Parathyroid adenoma (tissue), 2 donors: ENCODE data around the gene APLP1.
"Not testable (repeated sequence)": the region's sequence is repeated elsewhere in the genome, so short reads cannot be mapped to it uniquely, and the experiment has no call there.

ENCODE experiments used
- H2AFZ ChIP-seq: fragments of 300-600 bp; sonication (generic); one replicate; pipeline ENCODE4 v1.7.0; 2017; ENCODE audit warnings: antibody characterized with exemption, mild to moderate bottlenecking
- H3K27ac ChIP-seq: fragments of 300-600 bp; sonication (generic); one replicate; pipeline ENCODE4 v1.7.0; 2017
- H3K27me3 ChIP-seq: fragments of 300-600 bp; sonication (generic); one replicate; pipeline ENCODE4 v1.7.0; 2017; ENCODE audit warnings: low read length; ENCODE audit not compliant: control insufficient read depth, insufficient read depth
- H3K36me3 ChIP-seq: fragments of 300-600 bp; sonication (generic); one replicate; pipeline ENCODE4 v1.7.0; 2017; ENCODE audit warnings: low read length; ENCODE audit not compliant: control insufficient read depth, insufficient read depth
- H3K4me1 ChIP-seq: fragments of 300-600 bp; sonication (generic); one replicate; pipeline ENCODE4 v1.7.0; 2017; ENCODE audit warnings: control low read depth
- H3K4me2 ChIP-seq: fragments of 300-600 bp; sonication (generic); one replicate; pipeline ENCODE4 v1.7.0; 2017; ENCODE audit warnings: low read length
- H3K4me3 ChIP-seq: fragments of 300-600 bp; sonication (generic); one replicate; pipeline ENCODE4 v1.7.0; 2017; ENCODE audit warnings: low read depth, low read length
- H3K79me2 ChIP-seq: fragments of 300-600 bp; sonication (generic); one replicate; pipeline ENCODE4 v1.7.0; 2017; ENCODE audit warnings: control low read depth
- H3K9ac ChIP-seq: fragments of 300-600 bp; sonication (generic); one replicate; pipeline ENCODE4 v1.7.0; 2017; ENCODE audit warnings: mild to moderate bottlenecking
- H3K9me3 ChIP-seq: fragments of 300-600 bp; sonication (generic); one replicate; pipeline ENCODE4 v1.7.0; 2017; ENCODE audit warnings: low read length; ENCODE audit not compliant: control insufficient read depth
- CTCF ChIP-seq: fragments of 300-600 bp; sonication (generic); IDR thresholded peaks from one replicate; pipeline ENCODE4 v1.7.0; 2017; ENCODE audit warnings: antibody characterized with exemption, mild to moderate bottlenecking
- donor health status: primary hyperparathyroidism.

Gene APLP1

GRCh38 chr19:35888398-35888797, 20.0 kb downstream of the APLP1 start:
- Histone ChIP-seq H3K9me3 (no peaks in the 10 kb centered on the region), H3K4me2 (no peak overlapping the region), H3K79me2 (no peaks in the 10 kb centered on the region), H2AFZ (no peak overlapping the region), H3K36me3 (no peaks in the 10 kb centered on the region), H3K27ac (no peak overlapping the region), H3K4me1 (no peaks in the 10 kb centered on the region), H3K4me3 (no peak overlapping the region), H3K27me3 (no peaks in the 10 kb centered on the region), H3K9ac (no peak overlapping the region)
- TF ChIP-seq CTCF: no peak

- Histone ChIP-seq H3K79me2 (no peaks in the 10 kb centered on the region), H3K4me1 (no peaks in the 10 kb centered on the region), H2AFZ (no peak overlapping the region), H3K9ac (no peak overlapping the region), H3K4me3 (no peak overlapping the region), H3K36me3 (no peaks in the 10 kb centered on the region), H3K9me3 (no peaks in the 10 kb centered on the region), H3K27ac (no peak overlapping the region), H3K27me3 (no peaks in the 10 kb centered on the region), H3K4me2 (no peak overlapping the region)
- no peak for TF ChIP-seq CTCF
These were observed 21.2 kb downstream of the APLP1 start for GRCh38 chr19:35889370-35890112.

GRCh38 chr19:35890113-35890650, 21.8 kb downstream of the APLP1 start:
- Histone ChIP-seq H3K9ac (no peak overlapping the region), H3K79me2 (no peaks in the 10 kb centered on the region), H3K36me3 (no peaks in the 10 kb centered on the region), H3K27ac (no peak overlapping the region), H3K4me1 (no peaks in the 10 kb centered on the region), H3K4me3 (no peak overlapping the region), H2AFZ (no peak overlapping the region), H3K27me3 (no peaks in the 10 kb centered on the region), H3K9me3 (no peaks in the 10 kb centered on the region), H3K4me2 (no peak overlapping the region)
- no peak for TF ChIP-seq CTCF

GRCh38 chr19:35891819-35892218, 23.4 kb downstream of the APLP1 start:
- H3K27me3 ChIP-seq, H3K4me2 ChIP-seq, H3K79me2 ChIP-seq, H3K9me3 ChIP-seq, H3K4me3 ChIP-seq, H2AFZ ChIP-seq, H3K9ac ChIP-seq, H3K4me1 ChIP-seq, H3K36me3 ChIP-seq, H3K27ac ChIP-seq: not testable (repeated sequence)

- H3K27me3 ChIP-seq: no peaks in the 10 kb centered on the region
- no peak overlapping the region for H3K27ac ChIP-seq
- H3K36me3 ChIP-seq: no peaks in the 10 kb centered on the region
- no peaks in the 10 kb centered on the region for H3K79me2 ChIP-seq
- peaks cover 9% of the 10 kb centered on the region for H3K4me1 ChIP-seq
- no peaks in the 10 kb centered on the region for H3K9me3 ChIP-seq
- no peak overlapping the region for H3K9ac ChIP-seq
- no peak overlapping the region for H3K4me3 ChIP-seq
- TF ChIP-seq CTCF: no peak
- H3K4me2 ChIP-seq: no peak overlapping the region
- H2AFZ ChIP-seq: no peak overlapping the region
These were observed 26.0 kb downstream of the APLP1 start for GRCh38 chr19:35894342-35894741.
